Measurements from ENCODE around the gene ESYT1.

The ESYT1 gene

DNA sequence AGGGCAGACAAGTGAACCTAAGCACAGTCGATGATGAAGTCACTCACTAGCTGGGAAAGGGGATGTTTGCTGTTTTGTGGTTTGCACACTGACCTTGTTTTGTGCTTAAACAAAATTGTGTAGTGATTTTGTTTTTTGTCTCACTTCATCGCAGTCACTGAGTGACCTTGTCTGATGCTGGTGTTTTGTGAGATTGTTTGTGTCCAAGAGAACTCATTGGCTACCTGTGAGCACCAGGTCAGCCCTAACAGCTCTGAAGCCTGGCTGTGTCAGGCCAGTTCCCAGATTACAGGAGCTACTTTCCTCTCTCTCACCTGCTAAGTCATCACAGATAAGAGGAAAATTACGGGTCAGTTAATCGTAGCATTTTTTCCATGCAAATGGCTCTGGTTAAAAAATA lies 3.9 kb upstream of the ESYT1 start:
- Histone ChIP-seq H3K27ac (ENCODE audit: extremely low read depth, low read depth, low read length) (no peak overlapping the region), H3K9me3 (ENCODE audit: control insufficient read depth, insufficient read depth, low read depth, low read length) (no peaks in the 10 kb centered on the region), H3K4me3 (ENCODE audit: low read depth, low read length) (no peak overlapping the region), H3K36me3 (ENCODE audit: control insufficient read depth in 2 of 2, insufficient read depth in 1 of 2, low read length in 2 of 2) (peaks cover 0 to 38% of the 10 kb centered on the region in 2 experiments; a peak in 2 of 3 replicates), H3K4me1 (ENCODE audit: control insufficient read depth, insufficient read depth, low read length) (peaks cover 10% of the 10 kb centered on the region)
- TF ChIP-seq ZNF24 (tag by site-specific recombination; IDR thresholded peaks at IDR 0.05) (no peak), ZFP37 (tag by site-specific recombination; IDR thresholded peaks at IDR 0.05) (0 out of 2 replicates have a peak, but pooled peaks have one; percentile 33)
- ChIA-PET CTCF (interaction anchor here (0.6 to 6.8 kb wide), 9 partner anchors 15 to 411 kb away, joined by 3 to 65 read pairs (median 3); partner anchors contain the start of gene SMARCC2), POLR2A (interaction anchor here (0.9 to 2.0 kb wide), 3 partner anchors 35 to 65 kb away, joined by 3 to 6 read pairs (median 4); partner anchors contain the start of gene SMARCC2)

DNA sequence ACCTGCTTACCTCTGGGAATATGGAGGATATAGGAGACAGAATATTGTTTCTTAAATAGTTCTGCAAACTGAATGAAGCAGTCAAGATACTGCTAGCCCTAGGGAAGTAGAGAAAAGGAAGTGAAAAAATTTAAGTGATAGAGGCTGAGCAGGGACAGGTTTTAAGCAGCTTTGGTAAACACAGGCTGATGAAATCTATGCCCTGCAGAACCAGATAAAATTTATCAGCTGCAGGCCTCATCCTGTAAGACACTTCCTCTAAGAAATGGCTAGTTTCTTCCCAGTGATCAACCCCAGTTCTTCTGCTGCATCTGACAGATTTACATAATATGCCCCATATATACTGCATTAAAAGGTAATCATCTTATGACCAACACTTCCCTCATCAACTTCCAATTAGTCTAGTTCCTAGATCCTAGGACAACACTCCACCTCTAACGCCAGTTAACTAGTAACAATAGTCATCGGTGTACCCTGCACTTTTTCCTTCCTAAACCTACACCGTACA lies 1.3 kb upstream of the ESYT1 start:
- CTCF ChIA-PET: interaction anchor here (0.5 to 6.8 kb wide), 11 partner anchors 10 to 444 kb away, joined by 3 to 65 read pairs (median 3); partner anchors contain the start of genes COQ10A, MYL6, RNF41 and SMARCC2
- H3K27ac ChIP-seq (ENCODE audit: extremely low read depth, low read depth, low read length): no peak overlapping the region
- H3K4me1 ChIP-seq (ENCODE audit: control insufficient read depth, insufficient read depth, low read length): peaks cover 9% of the 10 kb centered on the region
- TF ChIP-seq, protein P1, sequence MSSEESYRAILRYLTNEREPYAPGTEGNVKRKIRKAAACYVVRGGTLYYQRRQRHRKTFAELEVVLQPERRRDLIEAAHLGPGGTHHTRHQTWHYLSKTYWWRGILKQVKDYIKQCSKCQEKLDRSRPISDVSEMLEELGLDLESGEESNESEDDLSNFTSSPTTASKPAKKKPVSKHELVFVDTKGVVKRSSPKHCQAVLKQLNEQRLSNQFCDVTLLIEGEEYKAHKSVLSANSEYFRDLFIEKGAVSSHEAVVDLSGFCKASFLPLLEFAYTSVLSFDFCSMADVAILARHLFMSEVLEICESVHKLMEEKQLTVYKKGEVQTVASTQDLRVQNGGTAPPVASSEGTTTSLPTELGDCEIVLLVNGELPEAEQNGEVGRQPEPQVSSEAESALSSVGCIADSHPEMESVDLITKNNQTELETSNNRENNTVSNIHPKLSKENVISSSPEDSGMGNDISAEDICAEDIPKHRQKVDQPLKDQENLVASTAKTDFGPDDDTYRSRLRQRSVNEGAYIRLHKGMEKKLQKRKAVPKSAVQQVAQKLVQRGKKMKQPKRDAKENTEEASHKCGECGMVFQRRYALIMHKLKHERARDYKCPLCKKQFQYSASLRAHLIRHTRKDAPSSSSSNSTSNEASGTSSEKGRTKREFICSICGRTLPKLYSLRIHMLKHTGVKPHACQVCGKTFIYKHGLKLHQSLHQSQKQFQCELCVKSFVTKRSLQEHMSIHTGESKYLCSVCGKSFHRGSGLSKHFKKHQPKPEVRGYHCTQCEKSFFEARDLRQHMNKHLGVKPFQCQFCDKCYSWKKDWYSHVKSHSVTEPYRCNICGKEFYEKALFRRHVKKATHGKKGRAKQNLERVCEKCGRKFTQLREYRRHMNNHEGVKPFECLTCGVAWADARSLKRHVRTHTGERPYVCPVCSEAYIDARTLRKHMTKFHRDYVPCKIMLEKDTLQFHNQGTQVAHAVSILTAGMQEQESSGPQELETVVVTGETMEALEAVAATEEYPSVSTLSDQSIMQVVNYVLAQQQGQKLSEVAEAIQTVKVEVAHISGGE (tag by site-specific recombination; conservative IDR thresholded peaks at IDR 0.05; ENCODE audit: low read depth): no peak
- no peak for TF ChIP-seq ZFP69B (tag by site-specific recombination; IDR thresholded peaks at IDR 0.05)
- TF ChIP-seq, protein P2, sequence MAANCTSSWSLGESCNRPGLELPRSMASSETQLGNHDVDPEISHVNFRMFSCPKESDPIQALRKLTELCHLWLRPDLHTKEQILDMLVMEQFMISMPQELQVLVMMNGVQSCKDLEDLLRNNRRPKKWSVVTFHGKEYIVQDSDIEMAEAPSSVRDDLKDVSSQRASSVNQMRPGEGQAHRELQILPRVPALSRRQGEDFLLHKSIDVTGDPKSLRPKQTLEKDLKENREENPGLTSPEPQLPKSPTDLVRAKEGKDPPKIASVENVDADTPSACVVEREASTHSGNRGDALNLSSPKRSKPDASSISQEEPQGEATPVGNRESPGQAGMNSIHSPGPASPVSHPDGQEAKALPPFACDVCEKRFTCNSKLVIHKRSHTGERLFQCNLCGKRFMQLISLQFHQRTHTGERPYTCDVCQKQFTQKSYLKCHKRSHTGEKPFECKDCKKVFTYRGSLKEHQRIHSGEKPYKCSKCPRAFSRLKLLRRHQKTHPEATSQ (tag by site-specific recombination; IDR thresholded peaks at IDR 0.05): no peak
- TF ChIP-seq, protein P3, sequence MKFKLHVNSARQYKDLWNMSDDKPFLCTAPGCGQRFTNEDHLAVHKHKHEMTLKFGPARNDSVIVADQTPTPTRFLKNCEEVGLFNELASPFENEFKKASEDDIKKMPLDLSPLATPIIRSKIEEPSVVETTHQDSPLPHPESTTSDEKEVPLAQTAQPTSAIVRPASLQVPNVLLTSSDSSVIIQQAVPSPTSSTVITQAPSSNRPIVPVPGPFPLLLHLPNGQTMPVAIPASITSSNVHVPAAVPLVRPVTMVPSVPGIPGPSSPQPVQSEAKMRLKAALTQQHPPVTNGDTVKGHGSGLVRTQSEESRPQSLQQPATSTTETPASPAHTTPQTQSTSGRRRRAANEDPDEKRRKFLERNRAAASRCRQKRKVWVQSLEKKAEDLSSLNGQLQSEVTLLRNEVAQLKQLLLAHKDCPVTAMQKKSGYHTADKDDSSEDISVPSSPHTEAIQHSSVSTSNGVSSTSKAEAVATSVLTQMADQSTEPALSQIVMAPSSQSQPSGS (tag by site-specific recombination; IDR thresholded peaks at IDR 0.05; ENCODE audit: low read depth): no peak
- TF ChIP-seq ZNF843 (tag by site-specific recombination; IDR thresholded peaks at IDR 0.05): no peak
- TF ChIP-seq ZNF398 (tag by site-specific recombination; IDR thresholded peaks at IDR 0.05): no peak
- TF ChIP-seq ZNF837 (tag by site-specific recombination; IDR thresholded peaks at IDR 0.05): no peak
- no peaks in the 10 kb centered on the region for H3K9me3 ChIP-seq (ENCODE audit: control insufficient read depth, insufficient read depth, low read depth, low read length)
- POLR2A ChIA-PET: interaction anchor here (0.9 to 3.8 kb wide), 9 partner anchors 9 to 63 kb away, joined by 3 to 99 read pairs (median 18); partner anchors contain the start of genes MYL6B, PA2G4, RPL41 and SMARCC2
- H3K36me3 ChIP-seq (ENCODE audit: control insufficient read depth in 2 of 2, insufficient read depth in 1 of 2, low read length in 2 of 2): peaks cover 6 to 34% of the 10 kb centered on the region in 2 experiments; a peak in 2 of 3 replicates
- no peak overlapping the region for H3K4me3 ChIP-seq (ENCODE audit: low read depth, low read length)

GRCh38 chr12:56127485-56127887 lies 581 bp upstream of the ESYT1 start:
- POLR2A ChIA-PET: interaction anchor here (0.6 to 3.8 kb wide), 28 partner anchors 9 to 501 kb away, joined by 3 to 99 read pairs (median 6); partner anchors contain the start of genes CNPY2, COQ10A, MYL6 and MYL6B
- CTCF ChIA-PET: interaction anchor here (0.7 to 6.8 kb wide), 11 partner anchors 9 to 131 kb away, joined by 3 to 65 read pairs (median 4); partner anchors contain the start of genes MYL6, RPL41, SMARCC2 and ZC3H10
- H3K27ac ChIP-seq (ENCODE audit: extremely low read depth, low read depth, low read length): peak overlapping the region; percentile 1; the same call in 1 of the 2 replicates
- TF ChIP-seq ZFP69B (tag by site-specific recombination; IDR thresholded peaks at IDR 0.05) (no peak), ZNF24 (tag by site-specific recombination; IDR thresholded peaks at IDR 0.05) (no peak), ZNF621 (tag by site-specific recombination; IDR thresholded peaks at IDR 0.05) (no peak), PRDM1 (tag by site-specific recombination; IDR thresholded peaks at IDR 0.05) (peak; percentile 96), ZNF311 (tag by site-specific recombination; IDR thresholded peaks at IDR 0.05; ENCODE audit: borderline replicate concordance) (no peak), ZNF76 (tag by site-specific recombination; IDR thresholded peaks at IDR 0.05; ENCODE audit: borderline replicate concordance, low read depth) (0 out of 2 replicates have a peak, but pooled peaks have one; percentile 26), ZNF501 (tag by site-specific recombination; IDR thresholded peaks at IDR 0.05) (0 out of 2 replicates have a peak, but pooled peaks have one; percentile 17), KLF1 (tag by site-specific recombination; IDR thresholded peaks at IDR 0.05) (no peak), ZSCAN23 (tag by site-specific recombination; IDR thresholded peaks at IDR 0.05) (0 out of 2 replicates have a peak, but pooled peaks have one; percentile 45), ZFP37 (tag by site-specific recombination; IDR thresholded peaks at IDR 0.05) (peak; percentile 38), IKZF3 (tag by site-specific recombination; IDR thresholded peaks at IDR 0.05) (peak; percentile 83), ZBTB48 (tag by site-specific recombination; IDR thresholded peaks at IDR 0.05) (peak; percentile 84)
- TF ChIP-seq, protein P4, sequence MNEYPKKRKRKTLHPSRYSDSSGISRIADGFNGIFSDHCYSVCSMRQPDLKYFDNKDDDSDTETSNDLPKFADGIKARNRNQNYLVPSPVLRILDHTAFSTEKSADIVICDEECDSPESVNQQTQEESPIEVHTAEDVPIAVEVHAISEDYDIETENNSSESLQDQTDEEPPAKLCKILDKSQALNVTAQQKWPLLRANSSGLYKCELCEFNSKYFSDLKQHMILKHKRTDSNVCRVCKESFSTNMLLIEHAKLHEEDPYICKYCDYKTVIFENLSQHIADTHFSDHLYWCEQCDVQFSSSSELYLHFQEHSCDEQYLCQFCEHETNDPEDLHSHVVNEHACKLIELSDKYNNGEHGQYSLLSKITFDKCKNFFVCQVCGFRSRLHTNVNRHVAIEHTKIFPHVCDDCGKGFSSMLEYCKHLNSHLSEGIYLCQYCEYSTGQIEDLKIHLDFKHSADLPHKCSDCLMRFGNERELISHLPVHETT (tag by site-specific recombination; IDR thresholded peaks at IDR 0.05): 0 out of 2 replicates have a peak, but pooled peaks have one; percentile 50

More at GRCh38 chr12:56127485-56127887, 581 bp upstream of the ESYT1 start:
- no peaks in the 10 kb centered on the region for H3K9me3 ChIP-seq (ENCODE audit: control insufficient read depth, insufficient read depth, low read depth, low read length)
- H3K4me1 ChIP-seq (ENCODE audit: control insufficient read depth, insufficient read depth, low read length): peaks cover 9% of the 10 kb centered on the region
- peak overlapping the region; percentile 21 for H3K4me3 ChIP-seq (ENCODE audit: low read depth, low read length)
- H3K36me3 ChIP-seq (ENCODE audit: control insufficient read depth in 2 of 2, insufficient read depth in 1 of 2, low read length in 2 of 2): peaks cover 9 to 35% of the 10 kb centered on the region in 2 experiments; a peak in 2 of 3 replicates
